GM12878 (cell line): Measurements from ENCODE around the gene MAGI1. TPM values are rescaled to one million over a fixed set of nuclear protein-coding genes. Genes with fewer than 3 reads are reported as not detected.

Experiments
- ATAC-seq: fragments of 200-7000 bp; cut with Tn5 transposase; 3 replicates; pipeline ENCODE4 v1.9.1; 2020; ENCODE audit warnings: mild to moderate bottlenecking, moderate library complexity
- BruUV-seq: library from RNA; stranded (reverse); fragments of 400-500 nt; replicated peaks from 2 replicates; lab custom pipeline; 2021; lab: Mats Ljungman, UMichigan
- CTCF ChIA-PET: fragments of 300-600 bp; sonication (Branson Sonifier 250); formaldehyde crosslinking; extraction: SDS; loops from one replicate; lab custom pipeline; 2021; ENCODE audit warnings: inconsistent platforms; lab: Yijun Ruan, JAX
- POLR2A ChIA-PET: fragments of 350-600 bp; formaldehyde crosslinking; extraction: SDS; loops from one replicate; lab custom pipeline; 2021; ENCODE audit warnings: inconsistent platforms; lab: Charles Lee
- RAD21 ChIA-PET: fragments of 300-600 bp; sonication (Branson Sonifier 250); formaldehyde crosslinking; loops from one replicate; lab custom pipeline; 2023; ENCODE audit warnings: antibody characterized with exemption; ENCODE audit not compliant: unreplicated experiment; lab: Charles Lee
- SMC1A ChIA-PET: fragments of 300-600 bp; sonication (Branson Sonifier 250); formaldehyde crosslinking; loops from one replicate; lab custom pipeline; 2023; ENCODE audit not compliant: unreplicated experiment, uncharacterized antibody; lab: Charles Lee
- DNase-seq: peaks from one replicate; pipeline ENCODE4 v3.0.0-alpha.2; 2011; ENCODE audit warnings: low read depth, low spot score
- FAIRE-seq: peaks from 3 replicates; lab custom pipeline; 2011; peaks lifted over from hg19 to GRCh38; lab: Jason Lieb, UNC
- H2AFZ ChIP-seq: 2 replicates; pipeline ENCODE4 v1.6.0; 2011; ENCODE audit warnings: low read depth, low read length, control low read depth; ENCODE audit not compliant: control insufficient read depth
- H3K27ac ChIP-seq: 2 replicates; pipeline ENCODE4 v1.5.1; 2011; ENCODE audit warnings: control low read depth; ENCODE audit not compliant: control insufficient read depth, insufficient read depth
- H3K27me3 ChIP-seq, 2 experiments: replicated peaks in 1 of 2; 2 replicates each; pipeline versions ENCODE4 v1.6.0 to v1.6.1; 2011; ENCODE audit warnings: low read length in 1 of 2; ENCODE audit not compliant: control insufficient read depth in 2 of 2, insufficient read depth in 2 of 2
- H3K36me3 ChIP-seq, 2 experiments: 2 replicates each; pipeline ENCODE4 v1.5.1; 2011; ENCODE audit warnings: low read length in 1 of 2; ENCODE audit not compliant: control insufficient read depth in 2 of 2, insufficient read depth in 2 of 2
- H3K4me1 ChIP-seq: 2 replicates; pipeline ENCODE4 v1.6.1; 2011; ENCODE audit warnings: mild to moderate bottlenecking, low read length, moderate library complexity, mixed read lengths; ENCODE audit not compliant: control insufficient read depth, insufficient read depth
- H3K4me2 ChIP-seq: 2 replicates; pipeline ENCODE4 v1.6.0; 2011; ENCODE audit warnings: control low read depth; ENCODE audit not compliant: control insufficient read depth, insufficient read depth
- H3K4me3 ChIP-seq: fragments of 200-600 bp; sonication (generic); 2 replicates; pipeline ENCODE4 v1.5.1; 2016
- H3K79me2 ChIP-seq: 2 replicates; pipeline ENCODE4 v1.6.0; 2011; ENCODE audit warnings: low read length; ENCODE audit not compliant: control insufficient read depth, insufficient read depth
- H3K9ac ChIP-seq: 2 replicates; pipeline ENCODE4 v1.8.0; 2011; ENCODE audit warnings: low read length, control low read depth, mixed read lengths; ENCODE audit not compliant: control insufficient read depth, insufficient read depth
- H3K9me3 ChIP-seq: replicated peaks from 3 replicates; pipeline ENCODE4 v1.5.1; 2011; ENCODE audit warnings: mild to moderate bottlenecking, low read length; ENCODE audit not compliant: control insufficient read depth, insufficient read depth
- H4K20me1 ChIP-seq: 2 replicates; pipeline ENCODE4 v1.6.0; 2011; ENCODE audit not compliant: control insufficient read depth, insufficient read depth
- ASH2L ChIP-seq: fragments of 300-600, 200-600 bp; sonication (generic); IDR thresholded peaks from 2 replicates; pipeline ENCODE4 v1.6.1; 2017; ENCODE audit warnings: low read depth, mild to moderate bottlenecking, borderline replicate concordance
- EZH2 ChIP-seq: IDR thresholded peaks from 2 replicates; pipeline ENCODE4 v1.6.1; 2012; ENCODE audit warnings: low read depth, mild to moderate bottlenecking, control low read depth, inconsistent platforms, low read length, borderline replicate concordance; ENCODE audit not compliant: control insufficient read depth
- FOXM1 ChIP-seq: IDR thresholded peaks from 2 replicates; pipeline ENCODE4 v1.6.1; 2012; ENCODE audit warnings: low read depth, mild to moderate bottlenecking, inconsistent platforms, low read length, moderate library complexity
- JUNB ChIP-seq: IDR thresholded peaks from 2 replicates; pipeline ENCODE4 v1.6.1; 2016; ENCODE audit warnings: antibody characterized with exemption, mild to moderate bottlenecking
- MYB ChIP-seq: fragments of 150-350 bp; IDR thresholded peaks from 2 replicates; pipeline ENCODE4 v1.6.1; 2014; ENCODE audit warnings: mild to moderate bottlenecking, low read depth, low read length, borderline replicate concordance
- RUNX3 ChIP-seq: IDR thresholded peaks from 2 replicates; pipeline ENCODE4 v1.6.1; 2012; ENCODE audit warnings: low read length, inconsistent platforms
- ZNF24 ChIP-seq: fragments of 450-650 bp; IDR thresholded peaks from 2 replicates; pipeline ENCODE4 v1.6.1; 2017; ENCODE audit warnings: antibody characterized with exemption, mild to moderate bottlenecking
- WGBS: methylation state at CpG from one replicate; pipeline ENCODE4 v1.1.6; 2016; ENCODE audit warnings: low lambda C conversion rate; ENCODE audit not compliant: insufficient replicate concordance, insufficient coverage; ENCODE audit errors: missing lambda C conversion rate; 5-methylcytosine and 5-hydroxymethylcytosine counted together
- in situ Hi-C: fragments of 300-500 bp; cut with MboI; formaldehyde crosslinking; loops from 9 replicates; pipeline ENCODE4 v1.14.3; 2018; ENCODE audit warnings: mixed read lengths
- intact Hi-C: fragments of 100-400 bp; cut with micrococcal nuclease; formaldehyde crosslinking; loops from one replicate; pipeline ENCODE4 v1.14.2; 2022; ENCODE audit not compliant: unreplicated experiment
- polyA plus RNA-seq, 11 experiments: library from polyadenylated mRNA; depleted of rRNA in 4 of 11; unstranded in 6 of 11; stranded (reverse) in 5 of 11; fragments of >200 nt; fragmentation: Nextera tagmentation in 4 of 11; fragmentation: Illumina TruSeq in 1 of 11; extraction: Ambion mirVana in 4 of 11; extraction: Trizol in 1 of 11; gene quantifications; 1 replicate in 1 of 11; 2 replicates in 10 of 11; pipeline versions ENCODE4 v1.2.1 to v1.2.3, GENCODE V29; 2011 to 2016; ENCODE audit warnings: inconsistent platforms in 2 of 11, missing spikeins in 2 of 11, low read depth in 1 of 11
- total RNA-seq, 4 experiments: library from RNA; depleted of rRNA in 3 of 4; stranded (reverse); fragments of >200 nt in 3 of 4; fragmentation: Illumina TruSeq in 1 of 4; extraction: Trizol in 1 of 4; gene quantifications; 2 replicates each; pipeline versions ENCODE4 v1.2.1 to v1.2.3, GENCODE V29; 2013 to 2021
- TF ChIP-seq, protein P1 (sequence below): IDR thresholded peaks from 2 replicates; pipeline ENCODE4 v1.6.1; 2012; ENCODE audit warnings: low read depth, low read length, improper control_type of control experiment
- TF ChIP-seq, protein P2 (sequence below): IDR thresholded peaks from 2 replicates; pipeline ENCODE4 v1.6.1; 2011; ENCODE audit warnings: mild to moderate bottlenecking, low read depth, low read length, moderate library complexity; ENCODE audit not compliant: insufficient replicate concordance
- TF ChIP-seq, protein P3 (sequence below): fragments of 450-650 bp; formaldehyde crosslinking; IDR thresholded peaks from 2 replicates; pipeline ENCODE4 v1.4.0; 2020; ENCODE audit warnings: mild to moderate bottlenecking, moderate library complexity

Gene MAGI1
- total and polyA plus RNA-seq, 10 of the 15 experiments (the other 5 are each of a cell fraction or from before 2014, with no cell fraction given) = 0.02 to 3.3 (median 0.29) TPM; not detected in 1

DNA sequence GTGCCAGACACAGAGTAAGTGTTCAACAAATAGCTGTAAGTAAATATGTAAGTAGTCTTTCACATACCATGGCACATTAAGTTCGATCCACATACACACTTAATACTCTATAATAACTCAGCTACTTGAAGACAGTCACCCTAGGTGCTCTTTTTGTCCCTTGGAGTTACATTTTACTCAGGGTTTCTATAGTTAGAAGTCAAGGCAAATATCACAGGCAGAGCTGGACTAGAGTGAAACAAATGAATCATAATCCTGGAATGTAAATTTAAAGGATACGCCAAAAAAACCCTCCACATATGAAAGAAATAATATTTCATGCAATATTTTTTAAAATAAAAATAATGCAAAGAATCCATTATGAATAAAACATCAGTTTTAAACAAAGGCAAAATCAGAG is 461.8 kb downstream of the MAGI1 start (continued):
- TF ChIP-seq, protein P1, sequence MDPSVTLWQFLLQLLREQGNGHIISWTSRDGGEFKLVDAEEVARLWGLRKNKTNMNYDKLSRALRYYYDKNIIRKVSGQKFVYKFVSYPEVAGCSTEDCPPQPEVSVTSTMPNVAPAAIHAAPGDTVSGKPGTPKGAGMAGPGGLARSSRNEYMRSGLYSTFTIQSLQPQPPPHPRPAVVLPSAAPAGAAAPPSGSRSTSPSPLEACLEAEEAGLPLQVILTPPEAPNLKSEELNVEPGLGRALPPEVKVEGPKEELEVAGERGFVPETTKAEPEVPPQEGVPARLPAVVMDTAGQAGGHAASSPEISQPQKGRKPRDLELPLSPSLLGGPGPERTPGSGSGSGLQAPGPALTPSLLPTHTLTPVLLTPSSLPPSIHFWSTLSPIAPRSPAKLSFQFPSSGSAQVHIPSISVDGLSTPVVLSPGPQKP = no peak
- TF ChIP-seq FOXM1 (no peak), ASH2L (no peak), ZNF24 (no peak)
- TF ChIP-seq, protein P2, sequence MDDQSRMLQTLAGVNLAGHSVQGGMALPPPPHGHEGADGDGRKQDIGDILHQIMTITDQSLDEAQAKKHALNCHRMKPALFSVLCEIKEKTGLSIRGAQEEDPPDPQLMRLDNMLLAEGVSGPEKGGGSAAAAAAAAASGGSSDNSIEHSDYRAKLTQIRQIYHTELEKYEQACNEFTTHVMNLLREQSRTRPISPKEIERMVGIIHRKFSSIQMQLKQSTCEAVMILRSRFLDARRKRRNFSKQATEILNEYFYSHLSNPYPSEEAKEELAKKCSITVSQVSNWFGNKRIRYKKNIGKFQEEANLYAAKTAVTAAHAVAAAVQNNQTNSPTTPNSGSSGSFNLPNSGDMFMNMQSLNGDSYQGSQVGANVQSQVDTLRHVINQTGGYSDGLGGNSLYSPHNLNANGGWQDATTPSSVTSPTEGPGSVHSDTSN = no peak

DNA sequence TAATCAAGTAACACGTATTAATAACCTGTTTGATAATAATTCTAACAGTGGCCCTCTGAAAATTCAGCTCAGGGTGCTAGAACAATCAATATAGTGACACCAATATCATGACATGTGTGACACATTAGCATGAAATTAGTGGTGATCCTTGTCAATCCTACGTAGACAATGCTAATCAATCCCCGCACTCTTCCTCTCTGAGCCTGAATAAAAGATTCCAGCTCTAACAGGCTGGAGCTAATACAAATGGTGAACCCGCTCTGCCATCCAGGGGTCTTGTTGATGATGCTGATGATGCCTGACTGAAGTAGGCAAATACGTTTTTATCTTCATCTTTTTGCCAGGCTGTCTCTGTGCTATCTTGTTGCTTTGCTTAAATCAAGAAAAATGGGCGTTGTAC is 462.5 kb downstream of the MAGI1 start:
- POLR2A ChIA-PET = no interaction called here
- no peak overlapping the region for H3K4me3 ChIP-seq
- no peaks in the 10 kb centered on the region for H3K9me3 ChIP-seq
- WGBS = 23% methylated on average over 6 of the region's 6 CpGs
- H4K20me1 ChIP-seq = no peaks in the 10 kb centered on the region
- in situ Hi-C loops = no loop called here
- CTCF ChIA-PET = no interaction called here
- no peak for TF ChIP-seq MYB
- TF ChIP-seq EZH2 = no peak
- no peak for TF ChIP-seq JUNB
- no peak for TF ChIP-seq RUNX3
- TF ChIP-seq, protein P3, sequence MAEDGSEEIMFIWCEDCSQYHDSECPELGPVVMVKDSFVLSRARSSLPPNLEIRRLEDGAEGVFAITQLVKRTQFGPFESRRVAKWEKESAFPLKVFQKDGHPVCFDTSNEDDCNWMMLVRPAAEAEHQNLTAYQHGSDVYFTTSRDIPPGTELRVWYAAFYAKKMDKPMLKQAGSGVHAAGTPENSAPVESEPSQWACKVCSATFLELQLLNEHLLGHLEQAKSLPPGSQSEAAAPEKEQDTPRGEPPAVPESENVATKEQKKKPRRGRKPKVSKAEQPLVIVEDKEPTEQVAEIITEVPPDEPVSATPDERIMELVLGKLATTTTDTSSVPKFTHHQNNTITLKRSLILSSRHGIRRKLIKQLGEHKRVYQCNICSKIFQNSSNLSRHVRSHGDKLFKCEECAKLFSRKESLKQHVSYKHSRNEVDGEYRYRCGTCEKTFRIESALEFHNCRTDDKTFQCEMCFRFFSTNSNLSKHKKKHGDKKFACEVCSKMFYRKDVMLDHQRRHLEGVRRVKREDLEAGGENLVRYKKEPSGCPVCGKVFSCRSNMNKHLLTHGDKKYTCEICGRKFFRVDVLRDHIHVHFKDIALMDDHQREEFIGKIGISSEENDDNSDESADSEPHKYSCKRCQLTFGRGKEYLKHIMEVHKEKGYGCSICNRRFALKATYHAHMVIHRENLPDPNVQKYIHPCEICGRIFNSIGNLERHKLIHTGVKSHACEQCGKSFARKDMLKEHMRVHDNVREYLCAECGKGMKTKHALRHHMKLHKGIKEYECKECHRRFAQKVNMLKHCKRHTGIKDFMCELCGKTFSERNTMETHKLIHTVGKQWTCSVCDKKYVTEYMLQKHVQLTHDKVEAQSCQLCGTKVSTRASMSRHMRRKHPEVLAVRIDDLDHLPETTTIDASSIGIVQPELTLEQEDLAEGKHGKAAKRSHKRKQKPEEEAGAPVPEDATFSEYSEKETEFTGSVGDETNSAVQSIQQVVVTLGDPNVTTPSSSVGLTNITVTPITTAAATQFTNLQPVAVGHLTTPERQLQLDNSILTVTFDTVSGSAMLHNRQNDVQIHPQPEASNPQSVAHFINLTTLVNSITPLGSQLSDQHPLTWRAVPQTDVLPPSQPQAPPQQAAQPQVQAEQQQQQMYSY (CRISPR knock-in tag) = no peak
- TF ChIP-seq, all 136 proteins: peak for 0
- FAIRE-seq (no peak), DNase-seq (no peak), ATAC-seq (no peak)
- Histone ChIP-seq H3K27ac (no peak overlapping the region), H3K4me2 (no peak overlapping the region), H3K4me1 (no peaks in the 10 kb centered on the region), H3K79me2 (no peaks in the 10 kb centered on the region), H2AFZ (no peak overlapping the region), H3K9ac (no peak overlapping the region), H3K36me3 (no peaks in the 10 kb centered on the region), H3K27me3 (no peaks in the 10 kb centered on the region)
- intact Hi-C loops = no loop called here
- ChIA-PET RAD21 (no interaction called here), SMC1A (interaction anchor here (1.0 to 1.3 kb wide), 2 partner anchors 15 to 19 kb away, joined by 3 read pairs; no protein-coding TSS in a partner anchor)
- no TSS peak for BruUV-seq
